Measurements from ENCODE around the gene KIAA0825.

KIAA0825 gene

GRCh38 chr5:94309141-94309540 is 309.3 kb downstream of the KIAA0825 start:
- no peak for DNase-seq

- no peak for DNase-seq
These were observed 310.0 kb downstream of the KIAA0825 start for GRCh38 chr5:94308442-94308841.

- no peak for DNase-seq
These were observed 314.3 kb downstream of the KIAA0825 start for GRCh38 chr5:94304146-94304545.

- DNase-seq = no peak
These were observed 329.5 kb downstream of the KIAA0825 start for GRCh38 chr5:94288937-94289336.

- no peak for DNase-seq
These were observed 332.4 kb downstream of the KIAA0825 start for GRCh38 chr5:94285984-94286383.

GRCh38 chr5:94283093-94283492 is 335.3 kb downstream of the KIAA0825 start:
- DNase-seq = no peak

- DNase-seq = no peak
These were observed 337.1 kb downstream of the KIAA0825 start for GRCh38 chr5:94281236-94281801.

- DNase-seq = no peak
These were observed 341.7 kb downstream of the KIAA0825 start for GRCh38 chr5:94276751-94277150.

GRCh38 chr5:94276048-94276447 is 342.4 kb downstream of the KIAA0825 start:
- no peak for DNase-seq

- no peak for DNase-seq
These were observed 343.7 kb downstream of the KIAA0825 start for GRCh38 chr5:94274707-94275106.

- no peak for DNase-seq
These were observed 350.2 kb downstream of the KIAA0825 start for GRCh38 chr5:94268226-94268625.

GRCh38 chr5:94267350-94267899 is 351.0 kb downstream of the KIAA0825 start:
- DNase-seq = no peak

- no peak for DNase-seq
These were observed 352.2 kb downstream of the KIAA0825 start for GRCh38 chr5:94266170-94266569.

- no peak for DNase-seq
These were observed 355.3 kb downstream of the KIAA0825 start for GRCh38 chr5:94263068-94263467.

GRCh38 chr5:94260096-94260495 is 358.3 kb downstream of the KIAA0825 start:
- DNase-seq = no peak

GRCh38 chr5:94254214-94254613 is 364.2 kb downstream of the KIAA0825 start:
- DNase-seq = no peak

- DNase-seq = no peak
These were observed 367.4 kb downstream of the KIAA0825 start for GRCh38 chr5:94250985-94251384.

GRCh38 chr5:94249430-94249829 is 369.0 kb downstream of the KIAA0825 start:
- DNase-seq = no peak

- no peak for DNase-seq
These were observed 370.1 kb downstream of the KIAA0825 start for GRCh38 chr5:94248175-94248875.

- DNase-seq = no peak
These were observed 372.8 kb downstream of the KIAA0825 start for GRCh38 chr5:94245608-94246007.

GRCh38 chr5:94244921-94245320 is 373.5 kb downstream of the KIAA0825 start:
- DNase-seq = no peak

GRCh38 chr5:94243612-94244011 is 374.8 kb downstream of the KIAA0825 start:
- DNase-seq = no peak

GRCh38 chr5:94240993-94241651 is 377.3 kb downstream of the KIAA0825 start:
- DNase-seq = no peak

GRCh38 chr5:94240596-94240992 is 377.8 kb downstream of the KIAA0825 start:
- DNase-seq = no peak
